Brain pericyte (primary cell): ENCODE measurements around the gene LDHB.
"Not testable (repeated sequence)": the region's sequence is repeated elsewhere in the genome, so short reads cannot be mapped to it uniquely, and the experiment has no call there.

Source experiments
- DNase-seq: peaks from one replicate; pipeline ENCODE4 v3.0.0-alpha.2; 2012; ENCODE audit warnings: low read depth, low spot score

LDHB gene

DNA sequence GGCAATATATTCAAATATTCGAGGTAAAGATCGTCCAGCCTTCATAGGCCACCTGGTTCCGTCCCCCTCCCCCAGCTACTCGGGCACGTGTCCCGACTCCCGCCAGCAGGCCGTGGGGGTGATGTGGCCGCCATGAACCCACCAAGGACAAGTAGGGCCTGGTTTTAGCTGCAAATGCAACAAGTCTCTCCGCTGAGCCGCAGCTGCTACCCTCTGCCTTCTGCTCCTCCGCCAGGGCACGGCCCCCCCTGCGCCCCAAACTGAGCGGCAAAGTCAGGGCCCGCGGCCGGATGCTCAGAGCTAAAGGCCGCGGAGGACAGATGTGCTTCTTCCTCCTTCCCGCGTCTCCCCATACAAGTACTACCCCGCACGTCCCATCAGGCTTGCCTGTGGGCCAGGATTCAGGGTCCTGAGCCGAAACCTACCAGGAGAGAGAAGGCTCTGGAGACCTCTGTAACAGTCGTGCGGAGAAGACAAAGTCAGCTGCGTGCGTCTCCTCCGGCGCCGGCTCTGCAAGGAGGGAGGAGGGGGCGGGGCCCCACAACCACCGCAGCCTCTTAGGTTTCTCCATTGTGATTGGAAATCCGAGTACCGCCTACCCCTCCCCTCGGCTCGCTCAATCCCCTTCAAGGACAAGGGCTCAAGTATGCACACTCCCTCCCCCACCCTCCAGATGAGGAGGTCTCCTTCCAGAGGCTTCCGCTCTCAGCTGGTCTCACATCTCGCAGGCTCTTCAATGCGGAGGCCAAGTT lies at the start of gene LDHB:
Gene LDHB (minus strand): TSS at position 517 of the 752 bp plus-strand sequence. CDS start 3,171 bp downstream, outside the sequence.
- DNase-seq, result peak; percentile 91

DNA sequence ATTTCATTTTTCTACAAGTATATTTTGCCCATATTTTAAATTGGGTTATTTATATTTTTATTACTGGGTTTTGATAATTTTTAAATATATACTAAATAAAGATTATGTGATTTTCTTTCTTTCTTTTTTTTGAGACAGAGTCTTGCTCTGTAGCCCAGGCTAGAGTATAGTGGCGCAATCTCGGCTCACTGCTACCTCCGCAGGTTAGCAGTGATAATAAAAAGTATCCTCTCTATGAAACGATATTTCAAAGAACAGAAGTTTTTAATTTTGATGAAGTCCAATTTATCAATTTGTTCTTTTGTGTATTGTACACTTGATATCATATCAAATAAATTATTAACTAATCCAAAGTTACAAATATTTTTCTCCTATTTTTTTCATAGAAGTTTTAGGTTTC lies 47.2 kb upstream of the LDHB start:
- DNase-seq, result no peak

DNA sequence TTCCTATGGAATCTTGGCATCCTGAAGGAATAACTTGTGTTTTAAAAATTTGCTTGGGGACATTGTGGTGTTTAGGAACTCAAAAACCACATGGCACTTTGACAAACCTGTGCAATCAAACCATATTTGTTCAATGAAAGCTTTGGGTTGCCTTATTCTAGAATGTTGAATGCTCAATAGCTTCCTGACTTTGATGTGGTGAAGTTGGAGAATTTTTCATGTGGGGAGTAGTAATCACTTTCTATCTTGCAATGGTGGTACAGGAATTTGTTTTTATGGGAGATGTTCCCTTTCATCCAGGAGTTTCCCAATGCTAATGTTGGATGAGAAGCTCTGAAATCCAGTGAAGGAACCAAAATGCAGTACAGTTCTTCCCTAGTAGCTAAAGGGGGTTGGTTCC lies 42.2 kb upstream of the LDHB start:
- DNase-seq, result no peak

DNA sequence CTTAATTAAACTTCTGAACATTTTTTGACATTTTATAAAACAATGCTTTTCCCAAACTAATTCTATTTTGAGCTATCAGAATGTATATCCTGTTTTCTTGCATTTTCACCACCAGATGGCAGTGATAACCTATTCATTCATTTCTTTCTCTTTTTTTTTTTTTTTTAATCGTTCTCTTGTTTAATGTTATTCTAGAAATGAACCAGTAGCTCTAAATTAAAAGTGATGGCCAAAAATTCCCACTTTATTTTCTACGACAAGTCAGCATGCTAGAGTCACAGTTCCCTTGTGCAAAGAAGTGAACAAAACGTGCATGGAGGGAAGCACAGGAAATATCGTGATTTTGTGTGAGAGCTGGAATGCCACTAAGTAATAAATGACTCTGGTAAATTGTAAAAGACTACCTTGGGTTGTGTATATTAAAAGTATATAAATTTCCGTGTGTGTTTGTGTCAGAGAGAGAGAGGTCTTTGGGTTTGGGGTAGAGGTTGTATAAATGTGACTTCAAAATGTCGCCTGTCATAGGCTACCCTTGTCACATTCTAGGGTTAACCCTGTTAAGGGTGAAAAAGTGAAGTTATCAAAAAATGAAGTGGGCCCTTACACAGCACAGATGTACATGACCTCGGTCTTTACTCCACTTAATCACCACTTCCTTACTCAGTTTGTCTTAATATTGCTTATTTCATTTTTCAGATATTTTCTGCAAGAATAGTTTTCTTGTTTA lies 40.4 kb upstream of the LDHB start:
- DNase-seq, result no peak

DNA sequence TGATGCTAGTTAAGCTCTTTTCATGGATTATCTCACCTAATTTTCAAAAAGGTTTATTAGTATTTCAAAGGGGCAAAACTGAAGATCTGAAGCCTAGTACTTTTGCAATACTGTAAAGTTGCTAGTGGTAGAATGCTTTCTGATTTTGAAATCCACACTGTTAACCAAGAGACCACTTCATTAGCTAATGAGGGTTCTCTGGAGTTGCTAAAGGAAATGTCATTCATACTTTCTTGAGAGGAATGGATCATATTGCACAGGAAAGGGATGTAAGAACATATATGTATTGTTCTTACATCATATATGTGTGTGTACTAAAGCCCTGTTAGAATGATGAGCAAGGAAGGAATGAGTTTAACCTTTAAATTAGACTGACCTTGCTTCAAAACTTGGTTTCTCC lies 39.0 kb upstream of the LDHB start:
- no peak for DNase-seq

DNA sequence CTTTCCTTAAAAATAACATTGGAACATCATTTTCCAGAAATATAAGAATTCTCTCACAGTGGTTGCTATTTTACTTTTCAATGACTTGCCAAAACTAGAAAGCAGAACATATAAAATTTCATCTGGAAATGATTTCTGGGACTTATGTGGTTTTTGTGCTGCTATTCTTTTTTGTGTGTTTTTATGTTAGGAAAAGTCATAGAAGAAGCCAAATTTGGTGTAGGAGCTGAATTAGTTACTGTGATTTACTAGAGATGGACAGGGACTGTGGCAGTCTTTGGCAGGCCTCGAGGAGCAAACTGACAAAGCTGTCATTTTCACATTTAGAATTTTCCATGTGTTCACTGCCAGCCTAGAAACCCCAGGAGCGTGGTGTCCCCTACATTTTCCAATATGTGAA lies 38.3 kb upstream of the LDHB start:
- no peak for DNase-seq

DNA sequence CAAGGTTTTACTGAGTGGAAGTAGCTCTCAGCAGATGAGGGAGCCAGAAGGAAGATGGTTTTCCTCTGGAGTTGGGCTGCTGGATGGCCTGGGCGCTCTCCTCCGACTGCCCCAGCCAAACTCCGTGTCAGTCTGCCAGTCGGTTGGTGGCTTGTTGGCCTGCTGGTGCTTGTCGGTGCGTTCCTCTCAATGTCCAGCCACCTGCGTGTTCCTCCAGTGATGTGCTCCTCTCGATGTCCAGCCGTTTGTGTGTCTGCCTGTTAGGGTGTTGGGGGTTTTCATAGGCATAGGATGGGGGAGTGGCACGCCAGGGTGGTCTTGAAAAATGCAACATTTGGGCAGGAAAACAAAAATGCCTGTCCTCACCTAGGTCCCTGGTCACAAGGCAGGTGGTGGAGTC lies 37.0 kb upstream of the LDHB start:
- DNase-seq, result no peak

- no peak for DNase-seq
These were observed 33.9 kb upstream of the LDHB start for GRCh38 chr12:21691515-21691914.

GRCh38 chr12:21690704-21691368 lies 33.2 kb upstream of the LDHB start:
- no peak for DNase-seq

DNA sequence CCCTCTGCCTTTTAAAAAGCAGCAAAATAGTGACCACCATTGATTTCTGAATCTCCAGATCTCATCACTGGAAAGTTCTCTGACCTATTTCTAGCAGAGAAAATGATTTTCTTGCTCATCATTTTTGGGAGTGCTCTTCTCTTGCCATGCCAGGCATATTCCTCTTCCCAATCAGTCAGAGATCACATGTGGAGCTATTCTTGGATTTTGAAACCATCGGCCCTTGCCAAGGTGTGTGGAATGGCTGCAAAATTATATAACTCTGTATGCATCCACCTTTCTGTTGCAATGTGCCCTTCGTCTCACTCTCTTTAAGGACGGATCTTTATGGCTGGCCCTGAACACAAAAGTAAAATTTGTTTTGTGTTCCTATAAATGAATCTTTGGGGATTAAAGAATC lies 25.5 kb upstream of the LDHB start:
- no peak for DNase-seq

DNA sequence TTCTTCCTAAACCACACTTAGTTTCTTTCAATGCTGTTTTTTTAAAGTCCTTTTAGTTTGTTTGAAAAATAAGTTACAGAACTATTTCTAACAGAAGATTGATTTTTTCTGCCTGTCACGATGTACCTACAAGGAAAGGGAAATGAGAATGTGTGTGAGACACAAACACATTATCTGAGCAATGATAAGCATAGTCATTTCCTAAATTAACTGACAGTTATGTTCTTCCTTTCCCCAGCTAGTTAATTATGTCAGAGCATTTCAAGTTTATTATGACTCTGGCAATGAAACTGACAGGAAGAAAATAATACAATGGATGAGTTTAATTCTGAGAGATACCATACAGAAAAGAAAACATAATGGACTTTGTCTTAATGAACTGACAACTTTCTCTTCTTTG lies 21.3 kb upstream of the LDHB start:
- DNase-seq, result no peak

- DNase-seq, result no peak
These were observed 20.1 kb upstream of the LDHB start for GRCh38 chr12:21677622-21678277.

DNA sequence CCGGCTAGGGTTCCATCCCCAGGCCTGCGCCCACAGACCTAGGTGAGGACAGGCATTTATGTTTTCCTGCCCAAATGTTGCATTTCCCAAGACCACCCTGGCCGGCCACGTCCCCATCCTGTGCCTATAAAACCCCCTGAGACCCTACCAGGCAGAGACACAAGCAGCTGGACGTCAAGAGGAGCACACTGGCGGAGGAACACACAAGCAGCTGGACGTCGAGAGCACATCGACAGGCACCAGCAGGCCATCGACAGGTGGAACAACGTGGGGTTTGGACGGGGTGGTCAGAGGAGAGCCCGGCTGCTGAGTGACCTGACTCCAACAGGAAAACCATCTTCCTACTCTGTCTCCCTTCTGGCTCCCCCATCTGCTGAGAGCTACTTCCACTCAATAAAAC lies 19.6 kb upstream of the LDHB start:
- DNase-seq, result no peak

GRCh38 chr12:21676776-21677175 lies 19.1 kb upstream of the LDHB start:
- DNase-seq, result no peak

- DNase-seq, result no peak
These were observed 18.0 kb upstream of the LDHB start for GRCh38 chr12:21675641-21676040.

DNA sequence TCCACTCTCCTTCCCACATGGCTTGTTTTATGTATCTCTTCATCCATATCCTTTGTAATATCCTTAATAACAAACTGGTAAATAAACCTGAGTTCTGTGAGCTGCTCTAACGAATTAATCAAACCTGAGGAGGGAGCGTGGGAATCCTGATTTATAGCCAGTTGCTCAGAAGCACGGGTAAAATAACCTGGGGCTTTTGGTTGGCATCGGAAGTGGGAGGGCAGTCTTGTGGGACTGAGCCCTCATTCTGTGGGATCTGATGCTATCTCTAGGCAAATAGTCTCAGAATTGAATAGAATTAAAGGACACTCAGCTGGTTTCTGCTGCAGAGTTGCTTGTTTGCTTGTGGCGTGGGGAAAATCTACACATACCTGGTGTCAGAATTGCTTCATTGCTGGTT lies 17.5 kb upstream of the LDHB start:
- no peak for DNase-seq

DNA sequence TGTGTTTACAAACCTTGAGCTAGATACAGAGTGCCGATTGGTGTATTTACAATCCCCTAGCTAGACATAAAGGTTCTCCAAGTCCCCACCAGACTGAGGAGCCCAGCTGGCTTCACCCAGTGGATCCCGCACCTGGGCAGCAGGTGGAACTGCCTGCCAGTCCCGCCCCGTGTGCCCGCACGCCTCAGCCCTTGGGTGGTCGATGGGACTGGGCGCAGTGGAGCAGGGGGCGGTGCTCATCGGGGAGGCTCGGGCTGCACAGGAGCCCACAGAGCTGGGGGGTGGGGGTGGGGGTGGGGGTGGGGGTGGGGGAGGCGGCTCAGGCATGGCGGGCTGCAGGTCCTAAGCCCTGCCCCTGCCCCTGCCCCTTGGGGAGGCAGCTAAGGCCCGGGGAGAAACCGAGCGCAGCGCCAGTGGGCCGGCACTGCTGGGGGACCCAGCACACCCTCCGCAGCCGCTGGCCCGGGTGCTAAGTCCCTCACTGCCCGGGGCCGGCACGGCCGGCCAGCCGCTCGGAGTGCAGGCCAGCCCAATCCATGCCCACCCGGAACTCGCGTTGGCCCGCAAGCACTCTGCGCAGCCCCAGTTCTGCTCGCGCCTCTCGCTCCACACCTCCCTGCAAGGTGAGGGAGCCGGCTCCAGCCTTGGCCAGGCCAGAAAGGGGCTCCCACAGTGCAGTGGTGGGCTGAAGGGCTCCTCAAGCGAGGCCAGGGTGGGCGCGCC lies 16.3 kb upstream of the LDHB start:
- DNase-seq, result not testable (repeated sequence)

DNA sequence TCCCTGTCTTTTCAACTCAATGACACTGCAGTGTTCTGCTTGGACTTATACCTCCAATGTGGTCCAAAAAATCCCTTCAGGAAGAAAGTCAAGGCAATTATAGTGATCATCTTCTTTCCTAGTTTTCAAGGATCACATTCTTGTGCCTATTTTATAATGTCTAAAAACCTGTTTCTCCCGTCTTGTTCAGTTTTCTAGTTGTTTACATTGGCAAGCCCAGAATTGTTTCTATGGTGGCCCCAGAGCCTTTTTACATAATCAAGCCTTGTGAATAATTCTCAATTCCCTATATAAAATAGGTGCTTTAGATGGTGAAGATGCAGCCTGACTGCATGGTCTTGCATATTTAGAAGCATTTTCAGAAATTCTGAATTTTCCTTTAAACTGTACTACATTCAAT lies 14.5 kb upstream of the LDHB start:
- no peak for DNase-seq

- no peak for DNase-seq
These were observed 9.1 kb upstream of the LDHB start for GRCh38 chr12:21666722-21667121.

- DNase-seq, result no peak
These were observed 8.2 kb upstream of the LDHB start for GRCh38 chr12:21665816-21666215.

- DNase-seq, result no peak
These were observed 4.6 kb upstream of the LDHB start for GRCh38 chr12:21662122-21662792.
